ENCODE results near the gene NARF.

GRCh38 chr17:82479602-82480001 lies 21.1 kb downstream of the NARF start:
- TF ChIP-seq CTCF (optimal IDR thresholded peaks at IDR 0.05 in 1 of 3, IDR thresholded peaks at IDR 0.05 in 1 of 3, conservative IDR thresholded peaks at IDR 0.05 in 1 of 3; ENCODE audit: extremely low read depth in 1 of 3, insufficient read depth in 2 of 3, low read length in 3 of 3) (no peak), EZH2 (IDR thresholded peaks at IDR 0.05; ENCODE audit: low read length) (no peak)

Measured in keratinocyte (primary cell).